HepG2 (cell line): ENCODE results near the gene TOB1.

Experiments used
- CTCF ChIP-seq: sonication (generic); formaldehyde crosslinking; IDR thresholded peaks from 2 replicates; pipeline ENCODE4 v1.5.0; 2020; ENCODE audit warnings: mild to moderate bottlenecking, missing genetic modification reagents, moderate library complexity
- FOXP4 ChIP-seq: sonication (generic); formaldehyde crosslinking; IDR thresholded peaks from 2 replicates; pipeline ENCODE4 v1.4.0; 2020; ENCODE audit warnings: missing genetic modification reagents
- GABPB1 ChIP-seq: IDR thresholded peaks from 2 replicates; pipeline ENCODE4 v1.6.1; 2016; ENCODE audit warnings: mild to moderate bottlenecking, missing genetic modification reagents, moderate library complexity, missing compliant biosample characterization
- MATR3 ChIP-seq: sonication (generic); formaldehyde crosslinking; IDR thresholded peaks from 2 replicates; pipeline ENCODE4 v1.4.0; 2020; ENCODE audit warnings: missing genetic modification reagents
- POLR2A ChIP-seq, 2 experiments: IDR thresholded peaks; 2 replicates each; pipeline ENCODE4 v1.6.1; 2011; ENCODE audit warnings: low read depth in 2 of 2, low read length in 2 of 2, mild to moderate bottlenecking in 1 of 2, moderate library complexity in 1 of 2; ENCODE audit not compliant: insufficient read depth in 1 of 2
- POLR2AphosphoS5 ChIP-seq: IDR thresholded peaks from 2 replicates; pipeline ENCODE4 v1.6.1; 2012; ENCODE audit warnings: low read depth, low read length
- RFX5 ChIP-seq: IDR thresholded peaks from 2 replicates; pipeline ENCODE4 v1.6.1; 2011; ENCODE audit warnings: low read depth, low read length, improper control_type of control experiment
- SMAD3 ChIP-seq: sonication (generic); formaldehyde crosslinking; IDR thresholded peaks from 2 replicates; pipeline ENCODE4 v1.4.0; 2020; ENCODE audit warnings: missing genetic modification reagents
- ZNF282 ChIP-seq: fragments of 450-650 bp; IDR thresholded peaks from 2 replicates; pipeline ENCODE4 v1.6.1; 2018; ENCODE audit not compliant: partially characterized antibody
- ZUFSP ChIP-seq: sonication (generic); formaldehyde crosslinking; IDR thresholded peaks from 2 replicates; pipeline ENCODE4 v1.9.0; 2021; ENCODE audit warnings: missing genetic modification reagents, mild to moderate bottlenecking, borderline replicate concordance

DNA sequence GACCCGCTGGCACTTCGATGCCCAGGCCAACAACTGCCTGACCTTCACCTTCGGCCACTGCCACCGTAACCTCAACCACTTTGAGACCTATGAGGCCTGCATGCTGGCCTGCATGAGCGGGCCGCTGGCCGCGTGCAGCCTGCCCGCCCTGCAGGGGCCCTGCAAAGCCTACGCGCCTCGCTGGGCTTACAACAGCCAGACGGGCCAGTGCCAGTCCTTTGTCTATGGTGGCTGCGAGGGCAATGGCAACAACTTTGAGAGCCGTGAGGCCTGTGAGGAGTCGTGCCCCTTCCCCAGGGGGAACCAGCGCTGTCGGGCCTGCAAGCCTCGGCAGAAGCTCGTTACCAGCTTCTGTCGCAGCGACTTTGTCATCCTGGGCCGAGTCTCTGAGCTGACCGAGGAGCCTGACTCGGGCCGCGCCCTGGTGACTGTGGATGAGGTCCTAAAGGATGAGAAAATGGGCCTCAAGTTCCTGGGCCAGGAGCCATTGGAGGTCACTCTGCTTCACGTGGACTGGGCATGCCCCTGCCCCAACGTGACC is 25.8 kb downstream of the TOB1 start:
- no peak for TF ChIP-seq MATR3 (CRISPR knock-in tag)
- TF ChIP-seq FOXP4 (CRISPR knock-in tag) = no peak
- no peak for TF ChIP-seq CTCF
- TF ChIP-seq ZUFSP = no peak
- TF ChIP-seq POLR2A (IDR thresholded peaks at IDR 0.05; ENCODE audit: insufficient read depth in 1 of 2, low read depth in 2 of 2, low read length in 2 of 2) = no peak
- no peak for TF ChIP-seq POLR2AphosphoS5
- no peak for TF ChIP-seq RFX5
- TF ChIP-seq ZNF282 = no peak
- TF ChIP-seq GABPB1 (CRISPR knock-in tag) = no peak
- TF ChIP-seq SMAD3 (CRISPR knock-in tag) = no peak
